Stimulated activated CD4-positive, alpha-beta T cell treated with anti-CD3 and anti-CD28 coated beads, TNF-alpha, amount 100 ng/mL, for 4 hours (primary cell): ENCODE measurements around the gene ITM2A.

Experiments used
- DNase-seq, 3 experiments: peaks; one replicate each; pipeline ENCODE4 v3.0.0-alpha.2; 2020; ENCODE audit warnings: low read depth in 3 of 3

Gene ITM2A

GRCh38 chrX:79366873-79367749 lies at the start of gene ITM2A:
Gene ITM2A, minus strand, starts transcription at chrX:79367334. Its CDS starts 119 bp downstream, at chrX:79367215.
- DNase-seq = peak; percentile 25 to 29 (median 29)

- DNase-seq = no peak
Observed at GRCh38 chrX:79415056-79415455, 47.9 kb upstream of the ITM2A start.

GRCh38 chrX:79413963-79414362 lies 46.8 kb upstream of the ITM2A start:
- no peak for DNase-seq

DNA sequence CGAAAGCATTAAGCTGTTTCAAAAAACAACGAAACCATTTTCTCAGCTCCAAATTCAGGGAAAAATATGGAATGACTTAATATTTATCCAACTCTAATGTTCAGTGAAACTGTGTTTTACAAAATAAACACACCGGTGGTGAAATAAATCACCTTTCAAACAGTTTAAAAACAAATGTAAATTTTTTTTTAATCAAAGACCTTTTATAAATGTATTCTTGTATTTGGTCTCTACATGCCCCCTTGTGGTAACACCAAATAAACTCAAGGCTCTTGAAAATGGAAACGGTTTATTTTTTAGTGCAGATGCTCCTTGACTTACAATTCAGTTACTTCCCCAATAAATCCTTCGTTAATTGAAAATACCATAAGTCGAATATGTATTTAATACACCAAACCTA lies 45.8 kb upstream of the ITM2A start:
- no peak for DNase-seq

DNA sequence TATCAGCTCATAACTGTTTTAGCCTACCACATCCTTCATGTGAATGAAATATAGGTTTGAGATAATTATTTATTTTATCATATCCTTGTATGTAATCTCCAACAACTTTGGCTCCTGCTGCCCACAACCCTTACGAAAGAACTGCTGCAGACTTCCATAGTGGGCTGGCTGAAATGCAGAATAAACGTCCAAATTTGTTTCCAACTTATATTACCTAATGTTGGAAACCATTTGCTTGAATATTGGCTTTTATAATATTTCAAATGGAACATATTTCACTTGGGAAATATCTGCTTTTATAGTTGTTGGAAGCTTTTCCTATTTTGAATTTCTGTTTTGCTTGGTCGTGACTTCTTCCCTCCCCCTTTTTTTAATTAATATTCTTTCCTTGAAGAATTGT lies 45.0 kb upstream of the ITM2A start:
- no peak for DNase-seq

DNA sequence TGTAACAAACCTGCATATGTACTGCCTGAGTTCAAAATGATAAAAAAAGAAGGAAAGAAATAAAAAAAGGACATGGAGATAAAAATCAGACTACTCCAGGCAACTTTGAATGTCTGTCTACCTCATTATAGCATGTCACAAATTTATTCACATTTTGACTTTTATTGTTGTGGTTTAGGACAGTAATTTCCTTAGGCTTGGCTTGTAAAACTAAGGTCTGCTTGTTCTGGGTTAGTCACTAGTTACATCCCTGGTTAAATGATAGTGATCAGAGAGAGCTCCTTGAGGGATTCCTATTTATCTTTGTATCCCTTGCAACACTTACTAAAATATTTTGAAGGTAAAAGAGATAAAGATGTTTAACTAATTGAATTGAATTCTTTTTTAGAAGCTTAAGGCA lies 42.5 kb upstream of the ITM2A start:
- no peak for DNase-seq

DNA sequence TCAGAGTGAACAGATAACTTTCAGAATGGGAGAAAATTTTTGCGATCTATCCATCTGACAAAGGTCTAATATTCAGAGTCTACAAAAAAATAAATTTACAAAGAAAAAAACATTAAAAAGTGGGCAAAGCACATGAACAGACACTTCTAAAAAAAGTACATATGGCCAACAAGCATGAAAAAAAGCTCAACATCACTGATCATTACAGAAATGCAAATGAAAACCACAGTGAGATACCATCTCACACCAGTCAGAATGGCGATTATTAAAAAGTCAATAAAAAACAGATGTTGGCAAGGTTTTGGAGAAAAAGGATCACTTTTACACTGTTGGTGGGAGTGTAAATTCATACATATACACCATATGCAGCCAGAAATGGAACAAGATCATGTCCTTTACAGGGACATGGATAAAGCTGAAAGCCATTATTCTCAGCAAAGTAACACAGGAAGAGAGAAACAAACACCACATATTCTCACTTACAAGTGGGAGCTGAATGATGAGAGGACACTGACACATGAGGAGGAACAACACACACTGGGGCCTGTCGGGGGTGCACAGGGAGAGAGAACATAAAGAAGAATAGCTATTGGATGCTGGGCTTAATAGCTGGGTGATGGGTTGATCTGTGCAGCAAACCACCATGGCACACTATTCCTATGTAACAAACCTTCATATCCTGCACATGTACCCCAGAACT lies 41.6 kb upstream of the ITM2A start:
- DNase-seq = no peak

- no peak for DNase-seq
Observed at GRCh38 chrX:79400623-79401022, 33.5 kb upstream of the ITM2A start.

DNA sequence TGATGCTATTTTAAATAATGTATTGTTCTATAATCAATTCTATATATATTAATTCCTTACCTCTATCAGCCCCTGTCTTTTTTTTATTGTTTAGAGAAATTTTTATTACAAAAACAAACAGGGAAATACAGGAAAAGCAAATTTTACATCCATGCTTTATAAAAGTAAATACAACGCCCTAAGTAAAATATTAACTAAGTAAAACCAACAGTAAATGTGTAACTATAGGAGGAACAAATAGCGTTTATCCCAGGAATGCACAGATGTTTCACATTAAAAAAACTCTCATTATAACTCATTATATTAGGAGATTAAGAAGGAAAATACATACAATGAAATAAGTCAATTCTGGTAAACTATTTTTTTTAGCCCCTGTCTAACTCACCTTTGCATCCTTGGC lies 8.2 kb upstream of the ITM2A start:
- DNase-seq = no peak

DNA sequence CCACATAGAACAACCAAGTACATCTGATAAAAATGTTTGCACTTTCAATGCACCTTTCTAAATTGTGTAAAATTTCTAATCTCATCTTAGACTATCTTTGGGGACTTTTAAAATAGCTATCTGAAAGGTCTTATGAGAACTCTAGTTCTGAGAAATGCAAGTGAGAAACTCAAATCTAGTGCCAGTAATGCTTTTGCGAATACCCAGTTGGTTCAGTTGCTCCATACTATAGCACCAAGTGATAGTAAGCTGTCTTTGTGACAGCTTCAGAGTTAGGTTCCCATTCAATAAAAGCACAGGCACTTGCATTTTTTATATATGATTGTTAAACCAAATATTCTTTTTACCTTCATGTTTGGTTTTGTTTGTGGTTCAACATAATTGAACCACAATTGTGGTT lies 4.5 kb upstream of the ITM2A start:
- no peak for DNase-seq

DNA sequence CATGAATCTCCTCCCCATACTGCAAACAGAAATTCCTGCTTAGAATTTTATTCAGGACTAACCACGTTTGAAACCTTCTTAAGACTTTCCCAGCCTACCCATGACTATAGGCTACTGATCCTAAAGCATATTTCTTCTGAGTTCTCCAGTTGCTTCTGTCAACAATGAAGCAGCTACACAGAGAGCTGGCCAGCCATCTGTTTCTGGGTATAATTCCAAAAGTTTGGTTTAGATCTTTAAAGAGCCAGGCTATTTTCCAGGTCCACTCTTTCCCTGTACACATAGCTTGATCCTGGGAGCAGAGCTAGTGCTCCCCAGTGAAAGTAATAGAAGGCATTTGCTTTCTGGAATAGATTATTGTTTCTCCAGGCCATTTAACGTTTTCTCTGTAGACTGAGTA lies 4.0 kb upstream of the ITM2A start:
- DNase-seq = no peak

GRCh38 chrX:79369871-79370270 lies 2.7 kb upstream of the ITM2A start:
- DNase-seq = no peak

DNA sequence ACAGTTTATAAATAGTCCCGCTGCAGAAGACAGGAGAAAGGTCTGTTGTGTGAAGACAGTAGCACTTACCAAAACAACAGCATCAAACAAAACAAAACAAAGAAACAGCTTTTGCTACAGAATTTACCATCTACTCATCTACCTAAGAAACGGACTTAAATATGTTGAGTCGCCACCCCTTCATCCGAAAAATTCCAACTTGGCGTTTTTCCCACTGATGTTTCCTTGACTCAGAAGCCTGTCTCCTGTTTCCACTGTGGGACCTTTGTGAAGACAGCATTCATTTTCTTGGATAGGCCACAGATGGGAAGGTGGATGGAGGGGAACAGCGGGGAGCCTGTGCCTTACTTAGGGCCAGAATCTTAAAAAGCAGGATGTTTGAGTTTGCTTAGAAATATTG lies 1.3 kb upstream of the ITM2A start:
- DNase-seq = no peak

GRCh38 chrX:79367907-79368306 lies 773 bp upstream of the ITM2A start:
- no peak for DNase-seq

- DNase-seq = peak in 1 of 3 experiments; percentile 9
Observed at GRCh38 chrX:79366556-79366872, 620 bp downstream of the ITM2A start.

DNA sequence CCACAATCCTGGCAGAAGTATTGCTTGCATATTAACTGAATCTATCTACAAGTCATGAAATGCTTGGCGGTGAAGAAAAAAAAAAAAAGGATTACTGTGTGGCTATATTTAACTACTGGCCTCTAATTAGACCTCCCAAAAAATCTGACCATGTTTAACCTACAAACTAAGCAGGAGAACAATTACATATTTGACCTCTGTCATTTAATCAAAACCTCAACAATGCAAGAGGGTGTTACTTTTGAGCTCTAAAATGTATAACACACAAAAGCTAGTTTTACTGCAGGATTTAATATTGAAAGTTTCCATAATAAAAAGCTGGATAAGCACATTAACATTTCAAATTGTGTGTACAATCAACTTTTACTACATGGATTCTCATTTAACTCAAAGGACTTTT lies 1.5 kb downstream of the ITM2A start:
- DNase-seq = no peak

- DNase-seq = no peak
Observed at GRCh38 chrX:79364306-79364705, 2.8 kb downstream of the ITM2A start.

- no peak for DNase-seq
Observed at GRCh38 chrX:79361192-79361870, 5.8 kb downstream of the ITM2A start.

DNA sequence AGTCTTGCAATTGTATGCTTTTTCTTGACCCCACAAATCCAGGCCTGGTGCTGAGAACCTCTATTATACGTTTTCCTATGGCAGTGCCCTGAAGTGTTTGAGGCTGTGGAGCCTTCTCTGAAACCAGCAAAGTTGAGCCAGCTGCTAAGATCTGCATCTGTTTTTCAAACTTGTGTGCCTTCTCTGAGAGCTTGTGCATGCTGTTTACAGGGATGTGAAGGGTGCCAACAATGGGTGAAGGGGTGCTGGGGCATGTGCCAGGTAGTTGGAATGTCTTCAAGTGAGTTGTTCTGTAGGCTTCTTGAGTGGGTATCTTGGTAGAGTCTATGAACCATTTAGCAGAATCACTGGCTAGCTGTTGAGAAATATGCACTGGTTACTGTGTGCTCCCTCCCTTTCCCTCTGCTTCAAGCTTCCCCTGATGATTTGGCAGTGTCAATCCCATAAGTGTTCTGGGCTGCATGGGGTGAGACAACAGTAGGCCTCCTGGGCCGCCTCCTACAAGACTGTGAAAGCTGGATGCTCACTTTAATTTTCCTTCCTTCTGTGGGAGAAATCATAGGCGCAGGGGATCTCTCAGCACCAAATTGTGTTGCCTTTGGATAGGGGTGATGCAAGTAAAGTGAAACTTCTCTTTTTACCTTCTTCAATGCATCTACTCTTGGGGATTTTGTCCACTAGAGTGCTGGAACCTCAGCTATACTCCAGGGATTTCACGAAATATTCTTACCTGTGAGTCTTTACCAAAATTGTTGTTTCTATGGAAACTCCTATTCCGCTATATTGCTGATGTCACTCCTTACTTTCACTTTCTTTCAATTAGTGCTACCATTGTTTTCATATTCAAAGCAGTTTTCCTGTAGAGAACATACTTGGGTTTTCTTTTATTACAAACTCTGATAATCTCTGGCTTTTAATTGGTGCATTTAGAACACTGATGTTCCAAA lies 30.0 kb downstream of the ITM2A start:
- peak in 1 of 3 experiments; percentile 0 for DNase-seq

- DNase-seq = no peak
Observed at GRCh38 chrX:79330022-79330421, 37.1 kb downstream of the ITM2A start.

DNA sequence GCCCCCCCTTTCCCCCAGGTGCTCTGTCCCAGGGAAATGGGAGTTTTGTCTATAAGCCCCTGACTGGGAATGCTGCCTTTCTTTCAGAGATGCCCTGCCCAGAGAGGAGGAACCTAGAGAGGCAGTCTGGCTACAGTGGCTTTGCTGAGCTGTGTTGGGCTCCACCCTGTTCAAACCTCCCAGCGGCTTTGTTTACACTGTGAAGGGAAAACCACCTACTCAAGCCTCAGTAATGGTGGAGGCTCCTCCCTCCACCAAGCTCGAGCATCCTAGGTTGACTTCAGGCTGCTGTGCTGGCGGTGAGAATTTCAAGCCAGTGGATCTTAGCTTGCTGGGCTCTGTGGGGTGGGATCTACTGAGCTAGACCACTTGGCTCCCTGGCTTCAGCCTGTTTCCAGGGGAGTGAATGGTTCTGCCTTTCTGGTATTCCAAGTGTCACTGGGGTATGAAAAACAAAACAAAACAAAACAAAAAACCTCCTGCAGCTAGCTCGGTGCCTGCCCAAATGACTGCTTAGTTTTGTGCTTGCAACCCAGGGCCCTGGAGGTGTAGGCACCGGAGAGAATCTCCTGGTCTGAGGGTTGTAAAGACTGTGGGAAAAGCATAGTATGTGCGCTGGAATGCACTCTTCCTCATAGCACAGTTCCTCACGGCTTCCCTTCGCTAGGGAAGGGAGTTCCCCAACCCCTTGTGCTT lies 41.7 kb downstream of the ITM2A start:
- DNase-seq = peak in 1 of 3 experiments; percentile 10
